ENCODE data around the gene SLC7A6.

The SLC7A6 gene

DNA sequence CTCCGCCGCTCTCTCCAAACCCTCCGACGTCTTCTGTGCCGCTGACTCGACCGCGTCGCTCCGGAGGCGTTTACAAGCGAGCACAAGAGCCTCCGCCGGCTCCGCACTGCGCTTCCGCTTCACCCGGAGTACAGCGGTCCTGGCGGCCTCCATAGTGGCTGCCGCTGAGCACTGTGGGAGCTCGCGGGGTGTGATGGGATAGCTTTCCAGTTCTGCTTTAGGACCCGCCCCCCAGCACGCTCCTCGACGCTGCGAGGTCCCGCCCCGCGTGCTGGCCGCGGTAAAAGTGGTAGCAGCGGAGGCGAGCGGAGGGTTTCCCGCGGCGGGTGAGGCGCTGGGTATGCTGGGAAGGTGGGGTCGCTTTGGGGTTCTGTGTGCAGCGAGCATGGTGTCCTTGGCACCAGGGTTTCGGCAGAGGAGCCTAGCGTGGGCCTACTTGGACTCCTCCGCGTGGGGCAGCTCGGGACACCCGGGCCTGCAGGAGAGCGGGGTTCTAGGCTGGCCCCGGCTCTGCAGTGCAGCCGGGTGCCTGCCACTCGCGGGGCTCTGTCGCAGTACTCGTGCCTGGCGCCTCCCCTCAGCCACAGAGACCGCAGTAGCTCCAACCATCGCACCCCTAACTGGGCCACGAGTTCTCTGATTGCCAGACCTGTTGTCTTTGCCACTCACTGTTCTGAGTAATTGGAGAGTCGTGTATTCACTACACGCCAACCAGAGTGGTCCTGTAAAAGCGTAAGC lies 46.6 kb downstream of the SLC7A6 start, which contains the start of the genes PRMT7 and SLC7A6OS:
Gene PRMT7 (plus strand): TSS at position 246 of the 738 bp plus-strand sequence. CDS start 4,961 bp downstream, outside the sequence.
Gene SLC7A6OS (minus strand): TSS at position 173 of the 738 bp plus-strand sequence. CDS start 20 bp downstream, at position 153.
- peak; percentile 94 for DNase-seq

DNA sequence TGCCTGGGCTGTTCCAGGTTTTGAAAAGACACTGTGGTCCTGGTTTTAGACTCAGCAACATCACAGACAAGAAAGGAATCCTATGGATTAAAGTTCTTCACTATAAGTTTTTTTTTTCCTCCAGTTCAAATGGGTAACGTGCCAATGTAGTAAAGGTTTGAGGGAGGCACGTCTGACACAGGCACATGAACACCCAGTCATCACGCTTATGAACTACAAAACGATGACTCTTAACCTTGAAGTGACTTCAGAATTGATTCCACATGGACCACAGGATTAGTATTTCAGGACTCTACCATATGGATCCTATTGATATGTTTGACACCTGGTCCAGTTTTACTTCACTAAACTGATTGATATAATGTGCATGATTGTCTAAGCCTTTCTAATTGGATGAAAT lies 48.8 kb downstream of the SLC7A6 start:
- no peak for DNase-seq

DNA sequence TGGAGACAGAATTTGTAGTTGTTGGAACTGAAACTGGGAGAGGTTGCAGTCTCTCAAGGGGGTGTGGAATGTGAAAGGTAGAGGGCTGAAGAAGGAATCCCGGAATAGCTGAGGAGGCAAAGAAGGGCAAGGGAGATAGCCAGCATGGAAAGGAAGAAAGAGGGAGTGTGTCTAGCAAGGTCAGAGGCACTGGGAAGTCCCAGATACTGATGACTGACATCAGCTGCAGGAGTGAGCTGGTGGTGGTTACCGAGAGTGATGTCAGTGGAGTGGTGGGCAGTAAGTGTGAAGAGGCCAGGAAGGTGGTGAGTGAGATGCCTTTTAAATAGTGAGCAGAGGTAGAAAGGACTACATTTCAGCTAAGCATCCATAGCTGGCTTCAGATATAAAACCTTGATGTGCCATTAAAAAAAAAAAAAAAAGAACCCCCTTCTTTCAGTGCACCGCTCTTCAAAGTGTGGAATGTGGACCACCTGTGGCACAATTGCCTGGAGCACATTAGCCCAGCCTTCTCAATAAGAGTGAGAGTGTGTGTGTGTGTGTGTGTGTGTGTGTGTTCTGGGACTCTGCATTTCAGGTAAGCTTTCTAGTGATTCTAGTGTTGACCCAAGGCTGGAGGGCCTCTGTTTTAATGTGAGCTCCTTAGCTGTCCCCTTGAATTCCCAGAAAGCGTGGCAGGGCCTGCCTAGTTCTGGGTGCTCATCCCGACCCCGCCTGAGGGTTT lies 55.0 kb downstream of the SLC7A6 start:
- peak; percentile 24 for DNase-seq

DNA sequence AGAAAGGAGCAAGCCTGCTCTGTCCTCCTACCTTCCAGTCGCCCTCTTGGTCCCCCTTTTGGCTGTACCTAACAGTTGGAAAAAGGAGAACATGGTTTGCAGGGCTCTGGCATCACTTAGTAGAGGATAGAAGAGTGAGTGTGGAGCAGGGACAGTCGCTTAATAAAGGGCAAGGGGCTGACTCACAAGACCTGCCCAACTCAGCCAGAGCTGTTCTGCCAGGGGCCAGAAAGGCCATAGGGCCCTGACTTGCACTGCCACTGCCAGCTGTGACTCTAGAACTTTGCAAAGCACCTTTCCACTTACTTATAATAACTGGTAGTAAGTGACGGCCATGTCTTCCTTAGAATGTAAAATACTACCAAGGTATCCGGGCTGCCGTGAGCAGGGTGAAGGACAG lies 60.0 kb downstream of the SLC7A6 start:
- no peak for DNase-seq

DNA sequence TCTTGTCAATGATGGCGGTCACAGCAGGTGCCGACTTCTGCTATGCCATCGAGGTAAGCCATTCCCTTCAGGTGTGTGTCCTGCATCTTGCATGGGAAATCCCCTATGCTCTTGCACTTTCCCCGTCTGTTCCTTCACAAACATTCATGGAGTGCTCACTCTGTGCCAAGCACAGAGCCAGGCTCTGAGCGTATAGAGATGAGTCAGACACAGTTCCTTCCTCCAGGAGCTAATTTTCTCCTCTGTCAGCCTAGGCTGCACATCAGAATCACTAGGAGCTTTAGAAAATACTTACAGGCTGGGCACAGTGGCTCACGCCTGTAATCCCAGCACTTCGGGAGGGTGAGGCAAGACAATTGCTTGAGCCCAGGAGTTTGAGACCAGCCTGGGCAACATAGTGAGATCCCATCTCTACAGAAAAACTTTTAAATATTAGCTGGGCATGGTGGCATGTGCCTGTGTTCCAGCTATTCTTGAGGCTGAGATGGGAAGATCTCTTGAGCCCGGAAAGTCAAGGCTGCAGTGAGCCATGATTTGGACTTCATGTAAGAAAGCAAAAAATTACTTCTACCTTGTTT lies 60.5 kb downstream of the SLC7A6 start:
- no peak for DNase-seq

DNA sequence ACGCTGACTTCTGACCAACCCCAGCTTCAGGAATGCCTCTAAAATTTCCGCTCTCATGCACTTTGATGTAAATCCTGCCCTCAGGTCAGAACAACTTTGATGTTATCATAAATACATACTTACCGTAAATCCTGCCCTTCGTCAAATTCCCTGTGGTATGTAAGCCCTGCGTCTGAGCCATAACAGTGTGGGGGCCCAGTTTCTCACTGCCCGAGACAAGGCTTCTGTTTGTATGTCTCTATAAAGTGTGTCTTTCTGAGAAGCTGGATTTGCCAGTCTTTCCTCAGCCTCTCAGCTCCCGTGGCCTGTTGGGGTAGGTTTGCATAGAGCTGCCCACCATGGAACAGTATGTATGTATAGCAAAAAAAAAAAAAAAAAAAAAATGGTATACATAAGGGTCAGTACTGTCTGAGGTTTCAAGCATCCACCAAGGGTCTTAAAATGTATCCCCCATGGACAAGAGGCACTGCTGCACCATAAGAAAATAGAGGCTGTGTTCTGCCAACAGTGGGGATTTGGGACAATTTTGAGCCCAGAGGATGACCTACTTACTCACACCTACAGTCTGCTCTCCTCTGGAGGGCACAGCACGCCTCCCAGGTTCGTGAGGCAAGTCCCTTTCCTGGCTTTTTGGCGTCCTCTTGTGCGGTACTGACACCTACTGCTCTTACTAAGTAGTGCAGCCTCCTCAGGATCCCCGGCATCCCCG lies 64.0 kb downstream of the SLC7A6 start:
- DNase-seq, result peak; percentile 74

DNA sequence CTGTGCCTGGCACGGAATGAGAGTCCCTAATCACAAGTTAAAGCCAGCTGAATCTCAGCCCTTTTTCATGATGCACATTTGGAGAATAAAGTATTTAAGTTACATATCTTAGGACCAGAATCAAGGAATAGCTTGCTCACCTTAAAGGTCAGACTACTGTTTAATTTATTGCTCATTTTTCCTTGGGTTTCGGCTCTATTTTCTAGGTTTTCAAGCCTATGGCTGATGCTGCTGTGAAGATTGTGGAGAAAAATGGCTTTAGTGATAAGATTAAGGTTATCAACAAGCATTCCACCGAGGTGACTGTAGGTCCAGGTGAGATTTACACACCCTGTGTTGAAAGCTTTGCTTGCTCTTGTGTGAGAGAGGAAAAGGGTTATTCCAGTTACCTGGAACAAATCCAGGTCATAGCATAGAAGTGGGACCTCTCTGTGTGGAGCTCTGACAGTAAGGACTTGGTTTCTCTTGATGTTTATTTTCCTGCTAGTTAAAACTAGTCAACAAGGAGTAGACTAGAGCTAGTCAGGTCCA lies 64.6 kb downstream of the SLC7A6 start:
- no peak for DNase-seq

DNA sequence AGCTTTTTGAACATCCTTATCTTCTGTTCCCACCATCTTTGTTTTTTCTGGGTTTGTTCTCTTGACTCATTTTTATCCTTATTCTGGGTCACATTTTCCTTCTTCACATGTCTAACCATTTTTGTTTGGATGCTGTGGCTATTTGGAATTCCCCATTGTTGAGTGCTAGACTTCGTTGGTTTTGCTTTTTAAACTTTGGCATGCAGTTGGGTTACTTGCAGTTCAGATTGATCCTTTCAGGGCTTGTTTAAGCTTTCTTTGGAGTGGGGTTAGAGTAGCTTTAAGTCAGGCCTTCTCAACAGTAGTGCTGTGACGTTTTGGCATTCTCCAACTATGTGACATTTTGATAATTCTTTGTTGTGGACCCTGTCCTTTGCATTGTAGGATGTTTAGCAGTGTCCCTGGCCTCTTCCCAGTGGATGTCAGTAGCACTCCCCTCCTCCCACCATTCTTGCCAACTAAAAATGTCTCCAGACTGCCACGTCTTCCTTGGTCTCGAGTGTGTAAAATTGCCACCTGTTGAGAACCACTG lies 67.6 kb downstream of the SLC7A6 start:
- DNase-seq, result no peak

DNA sequence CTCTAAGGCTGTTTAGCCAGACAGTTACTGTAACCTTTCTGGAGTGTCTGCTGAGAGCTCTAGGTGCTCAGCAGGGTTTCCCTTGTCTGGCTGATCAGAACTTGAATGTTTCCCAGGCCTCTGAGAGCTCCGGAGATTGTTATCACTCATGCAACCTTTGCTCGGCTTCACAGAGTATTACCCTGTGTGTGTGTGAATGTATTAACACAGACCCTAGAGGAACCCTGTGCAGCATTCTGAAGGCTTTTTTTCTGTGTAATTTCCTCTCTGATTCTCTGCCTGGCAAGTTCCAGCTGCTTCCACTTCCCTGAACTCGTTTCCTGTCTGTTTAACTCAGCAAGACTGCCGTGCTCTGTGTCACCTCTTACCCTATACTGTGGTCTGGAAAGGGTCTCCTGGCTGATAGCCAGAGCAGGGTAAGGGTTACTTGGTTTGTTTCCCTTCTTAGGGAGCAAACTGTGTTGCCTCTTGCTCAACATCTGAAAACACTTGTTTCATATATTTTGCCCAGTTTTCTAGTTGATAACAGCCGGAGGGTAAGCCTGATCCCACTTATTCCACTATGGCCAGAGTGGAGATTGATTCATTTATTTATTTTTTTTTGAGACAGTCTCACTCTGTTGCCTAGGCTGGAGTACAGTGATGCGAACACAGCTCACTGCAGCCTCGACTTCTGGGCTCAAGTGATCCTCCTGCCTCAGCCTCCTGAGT lies 68.2 kb downstream of the SLC7A6 start:
- no peak for DNase-seq

DNA sequence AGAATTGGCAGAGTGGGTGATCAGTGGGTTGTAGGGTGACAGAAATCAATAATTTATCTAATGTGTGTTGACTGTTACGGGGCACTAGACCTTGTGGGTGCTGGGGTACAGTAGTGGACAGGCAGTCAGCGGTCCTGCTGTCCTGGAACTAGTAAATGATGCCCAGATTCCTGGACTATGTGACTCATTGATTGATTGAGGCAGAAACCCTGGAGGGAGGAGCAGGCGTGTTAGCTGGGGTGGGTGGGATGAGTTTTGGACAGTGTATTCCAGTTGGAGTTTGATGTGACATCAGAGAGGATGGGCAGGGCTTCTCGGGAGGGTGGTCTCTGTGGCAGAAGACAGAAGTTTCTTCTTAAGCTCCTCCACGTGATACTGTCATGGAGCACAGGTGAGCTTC lies 70.8 kb downstream of the SLC7A6 start:
- DNase-seq, result no peak

DNA sequence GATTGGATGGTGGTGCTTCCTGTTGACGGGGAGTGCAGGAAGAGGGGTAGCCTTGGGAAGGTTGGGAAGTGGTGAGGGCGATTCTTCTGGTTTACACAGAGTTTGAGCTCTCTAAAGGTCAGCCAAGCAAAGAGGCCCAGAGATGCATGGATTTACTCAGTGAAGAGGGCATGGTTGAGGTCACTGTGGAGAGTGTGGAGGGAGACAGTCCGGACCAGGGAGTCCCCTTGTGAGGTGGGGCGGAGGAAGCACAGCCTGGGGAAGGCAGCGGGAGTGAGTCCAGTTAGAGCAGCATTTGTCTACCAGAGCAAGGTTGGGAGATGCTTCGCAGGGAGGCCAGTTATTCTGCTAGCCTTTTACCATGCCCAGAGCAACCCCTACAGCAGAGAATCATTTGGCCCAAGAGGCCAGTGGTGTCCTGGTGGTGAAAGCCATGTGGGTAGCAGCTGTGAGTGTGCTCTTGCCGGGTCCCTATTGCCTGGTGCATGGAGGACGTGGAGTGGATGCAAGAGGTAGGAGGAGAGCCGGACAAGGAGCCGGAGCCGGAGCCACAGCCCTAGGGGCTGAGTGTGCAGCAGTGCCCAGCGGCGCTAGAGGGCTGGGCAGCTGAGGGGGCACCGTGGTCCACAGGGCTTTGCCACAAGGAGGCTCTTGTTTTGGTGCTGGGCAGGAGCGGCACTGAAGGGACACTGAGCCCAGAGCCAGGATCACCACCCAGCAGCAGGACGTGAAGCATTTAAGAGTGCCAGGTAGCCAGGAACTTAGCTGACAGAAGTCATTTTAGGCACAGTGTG lies 74.2 kb downstream of the SLC7A6 start:
- no peak for DNase-seq

DNA sequence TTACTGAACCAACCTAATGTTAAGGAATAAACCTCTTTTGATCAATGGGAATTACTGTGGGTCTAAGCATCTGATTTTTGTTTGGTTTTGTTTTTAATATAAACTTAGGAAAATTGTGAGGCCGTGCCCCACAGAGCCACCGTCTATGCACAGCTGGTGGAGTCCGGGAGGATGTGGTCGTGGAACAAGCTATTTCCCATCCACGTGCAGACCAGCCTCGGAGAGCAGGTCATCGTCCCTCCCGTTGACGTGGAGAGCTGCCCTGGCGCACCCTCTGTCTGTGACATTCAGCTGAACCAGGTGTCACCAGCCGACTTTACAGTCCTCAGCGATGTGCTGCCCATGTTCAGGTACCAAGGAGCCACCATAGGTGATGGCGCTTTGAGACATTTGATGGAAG lies 74.9 kb downstream of the SLC7A6 start:
- no peak for DNase-seq

DNA sequence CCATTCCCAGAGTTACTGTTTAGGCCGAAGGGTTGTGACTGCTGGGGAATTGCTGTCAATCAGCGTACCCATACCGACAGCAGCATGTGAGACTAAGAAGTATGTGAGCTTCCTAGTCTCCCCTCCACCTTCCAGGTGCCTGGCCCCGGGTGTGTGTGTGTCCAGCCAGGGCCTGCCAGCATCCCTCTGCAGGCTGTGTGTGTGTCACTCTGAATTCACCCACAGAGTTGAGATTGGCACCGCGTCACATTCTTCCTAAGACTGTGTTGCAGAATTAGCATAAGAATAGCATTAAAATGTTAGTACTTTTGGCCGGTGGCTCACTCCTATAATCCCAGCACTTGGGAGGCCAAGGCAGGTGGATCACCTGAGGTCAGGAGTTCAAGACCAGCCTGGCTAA lies 78.3 kb downstream of the SLC7A6 start:
- DNase-seq, result no peak

DNA sequence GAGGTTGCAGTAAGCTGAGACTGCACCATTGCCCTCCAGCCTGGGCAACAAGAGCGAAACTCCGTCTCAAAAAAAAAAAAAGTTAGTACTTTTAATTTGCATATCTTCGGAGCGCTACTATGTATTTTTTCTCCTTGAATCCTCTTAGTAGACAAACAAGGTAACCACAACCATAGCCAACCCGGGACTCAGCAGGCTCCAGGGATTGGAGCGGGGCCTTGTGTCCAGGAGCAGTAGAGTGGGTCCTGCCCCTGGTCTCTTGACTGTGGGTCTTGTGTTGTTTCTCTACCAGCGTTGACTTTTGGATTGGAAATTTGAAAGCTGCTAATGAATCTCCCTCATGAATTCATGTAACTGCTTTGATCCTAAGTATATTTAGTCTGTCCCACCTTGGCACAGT lies 78.8 kb downstream of the SLC7A6 start:
- DNase-seq, result no peak

DNA sequence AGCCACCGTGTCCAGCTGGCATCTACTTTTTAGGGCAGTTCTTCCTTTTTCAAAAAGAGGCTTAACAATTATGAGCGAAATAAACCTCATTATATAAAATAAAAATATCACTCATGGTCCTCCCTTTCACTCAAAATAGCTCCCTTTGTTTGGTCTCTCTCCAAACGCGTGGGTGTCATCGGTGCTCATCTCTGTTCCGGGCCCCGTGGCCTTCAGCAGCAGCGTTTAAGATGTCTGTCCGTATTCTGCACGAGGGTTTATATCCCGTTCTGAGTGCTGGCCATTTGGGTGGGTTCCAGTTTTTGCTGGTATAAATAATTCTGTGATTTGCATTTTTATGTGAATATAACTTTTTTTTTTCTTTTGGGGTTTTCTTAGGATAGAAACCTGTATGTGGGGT lies 79.9 kb downstream of the SLC7A6 start:
- DNase-seq, result no peak

DNA sequence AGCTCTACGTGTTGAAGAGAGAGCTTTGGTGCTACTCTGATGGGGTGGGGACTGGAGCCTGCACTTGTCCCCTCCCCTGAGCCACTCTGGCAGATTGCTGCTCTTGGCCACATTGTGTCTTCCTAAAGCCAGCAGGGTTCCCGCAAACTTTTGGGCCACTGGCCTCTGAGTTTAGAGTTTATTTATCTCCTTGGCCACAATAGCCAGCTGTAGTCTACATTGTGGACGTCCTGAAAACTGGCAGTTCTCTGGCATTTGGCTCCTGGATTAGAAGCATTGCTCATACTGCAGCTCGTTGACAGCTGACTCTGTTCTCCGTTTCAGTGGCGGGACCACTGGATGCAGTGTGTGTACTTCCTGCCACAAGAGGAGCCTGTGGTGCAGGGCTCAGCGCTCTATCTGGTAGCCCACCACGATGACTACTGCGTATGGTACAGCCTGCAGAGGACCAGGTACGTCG lies 81.1 kb downstream of the SLC7A6 start:
- no peak for DNase-seq

DNA sequence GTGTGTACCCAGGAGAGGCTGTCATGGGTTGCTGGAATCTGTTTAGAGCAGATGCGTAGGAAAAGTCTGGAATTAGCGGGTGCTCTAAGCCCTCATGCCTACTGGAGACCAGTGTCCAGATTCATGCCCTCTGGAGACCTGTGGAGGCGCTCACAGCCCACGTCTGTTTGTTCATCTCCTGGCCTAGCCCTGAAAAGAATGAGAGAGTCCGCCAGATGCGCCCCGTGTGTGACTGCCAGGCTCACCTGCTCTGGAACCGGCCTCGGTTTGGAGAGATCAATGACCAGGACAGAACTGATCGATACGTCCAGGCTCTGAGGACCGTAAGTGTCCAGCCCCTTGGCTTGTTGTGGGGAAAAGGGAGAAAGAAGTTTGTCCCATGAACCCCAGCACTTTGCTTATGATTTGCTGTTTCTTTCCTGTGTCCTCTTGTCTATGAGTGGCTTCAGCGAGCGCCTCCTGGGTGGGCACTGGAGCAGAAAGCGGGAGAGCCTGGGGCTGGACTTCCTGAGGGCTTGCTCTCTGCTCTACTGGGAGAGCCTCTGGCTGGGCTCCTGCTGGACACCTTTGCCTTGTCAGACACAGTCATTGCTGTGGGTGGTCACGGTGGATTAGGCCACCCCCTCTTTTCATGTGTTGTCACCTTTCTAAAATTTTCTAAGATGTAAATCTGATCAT lies 81.8 kb downstream of the SLC7A6 start:
- no peak for DNase-seq

DNA sequence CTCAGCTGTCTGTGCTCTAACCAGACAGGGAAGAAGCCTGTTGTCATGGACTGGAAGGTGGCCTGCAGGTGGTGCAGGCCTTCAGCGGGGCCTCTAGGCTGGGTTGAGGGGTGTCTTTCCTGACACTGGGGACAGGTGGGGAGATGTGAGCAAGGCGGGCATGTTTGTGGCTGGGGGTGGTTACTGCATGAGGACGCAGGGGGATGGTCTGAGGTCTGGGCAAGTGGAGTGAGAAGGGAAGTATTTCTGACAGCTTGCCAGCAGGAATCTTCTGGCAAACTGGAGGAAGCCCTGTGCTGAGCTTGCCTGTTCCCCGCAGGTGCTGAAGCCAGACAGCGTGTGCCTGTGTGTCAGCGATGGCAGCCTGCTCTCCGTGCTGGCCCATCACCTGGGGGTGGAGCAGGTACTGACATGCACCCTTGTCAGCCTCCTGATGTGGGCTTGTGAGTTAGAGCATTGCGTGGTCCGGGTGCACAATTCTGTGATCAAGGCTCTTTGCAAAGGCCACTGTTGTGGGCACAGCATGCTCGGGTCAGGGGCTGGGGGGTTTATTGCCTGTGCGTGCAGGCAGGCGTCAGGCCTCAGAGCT lies 82.7 kb downstream of the SLC7A6 start:
- no peak for DNase-seq

DNA sequence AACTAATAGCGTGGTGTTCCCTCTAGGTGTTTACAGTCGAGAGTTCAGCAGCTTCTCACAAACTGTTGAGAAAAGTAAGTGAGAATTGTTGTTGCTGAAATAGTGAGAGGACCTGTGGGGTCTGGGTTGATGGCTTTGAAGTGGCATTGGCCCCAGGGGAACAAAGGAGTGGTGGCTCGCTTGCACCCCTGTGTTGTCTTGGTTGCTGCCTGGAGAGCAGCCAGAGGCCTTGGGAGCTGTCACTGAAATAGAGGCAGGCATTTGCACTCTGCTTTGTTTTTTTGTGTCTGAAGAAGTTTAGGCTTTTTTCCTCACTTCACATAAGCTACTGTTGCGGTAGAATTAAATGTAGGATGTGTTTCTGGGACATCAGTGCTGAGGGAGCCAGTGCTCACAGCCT lies 83.3 kb downstream of the SLC7A6 start:
- no peak for DNase-seq

Data from activated naive CD4-positive, alpha-beta T cell treated with anti-CD3 and anti-CD28 coated beads, Interleukin-2, amount 50 U/mL, for 16 hours (primary cell).